GM12873 (cell line): ENCODE results near the gene SLC17A3.

Source experiments
- TF ChIP-seq, protein P1 (sequence below): IDR thresholded peaks from 2 replicates; pipeline ENCODE4 v1.5.1; 2012; ENCODE audit warnings: low read depth, mild to moderate bottlenecking, moderate library complexity, low read length, control low read depth; ENCODE audit not compliant: insufficient read depth; ENCODE audit errors: missing control alignments

Gene SLC17A3

DNA sequence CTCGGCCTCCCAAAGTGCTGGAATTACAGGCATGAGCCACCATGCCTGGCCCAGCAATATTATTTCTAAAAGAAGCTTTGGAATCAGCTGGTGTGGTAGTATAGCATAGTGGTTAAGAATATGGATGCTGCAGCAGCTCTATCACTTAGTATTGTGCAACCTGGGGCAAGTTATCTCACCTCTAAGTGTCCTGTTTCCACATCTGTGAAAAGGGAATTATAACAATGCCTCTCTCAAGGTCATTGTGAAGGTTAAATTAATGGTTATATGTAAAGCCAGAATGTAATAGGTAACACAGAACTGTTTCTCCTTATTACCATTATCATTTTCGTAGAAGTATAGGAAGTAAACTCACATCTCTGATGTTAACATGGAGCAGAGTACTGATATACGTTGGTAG lies 42.3 kb upstream of the SLC17A3 start:
- TF ChIP-seq, protein P1, sequence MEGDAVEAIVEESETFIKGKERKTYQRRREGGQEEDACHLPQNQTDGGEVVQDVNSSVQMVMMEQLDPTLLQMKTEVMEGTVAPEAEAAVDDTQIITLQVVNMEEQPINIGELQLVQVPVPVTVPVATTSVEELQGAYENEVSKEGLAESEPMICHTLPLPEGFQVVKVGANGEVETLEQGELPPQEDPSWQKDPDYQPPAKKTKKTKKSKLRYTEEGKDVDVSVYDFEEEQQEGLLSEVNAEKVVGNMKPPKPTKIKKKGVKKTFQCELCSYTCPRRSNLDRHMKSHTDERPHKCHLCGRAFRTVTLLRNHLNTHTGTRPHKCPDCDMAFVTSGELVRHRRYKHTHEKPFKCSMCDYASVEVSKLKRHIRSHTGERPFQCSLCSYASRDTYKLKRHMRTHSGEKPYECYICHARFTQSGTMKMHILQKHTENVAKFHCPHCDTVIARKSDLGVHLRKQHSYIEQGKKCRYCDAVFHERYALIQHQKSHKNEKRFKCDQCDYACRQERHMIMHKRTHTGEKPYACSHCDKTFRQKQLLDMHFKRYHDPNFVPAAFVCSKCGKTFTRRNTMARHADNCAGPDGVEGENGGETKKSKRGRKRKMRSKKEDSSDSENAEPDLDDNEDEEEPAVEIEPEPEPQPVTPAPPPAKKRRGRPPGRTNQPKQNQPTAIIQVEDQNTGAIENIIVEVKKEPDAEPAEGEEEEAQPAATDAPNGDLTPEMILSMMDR, result no peak

DNA sequence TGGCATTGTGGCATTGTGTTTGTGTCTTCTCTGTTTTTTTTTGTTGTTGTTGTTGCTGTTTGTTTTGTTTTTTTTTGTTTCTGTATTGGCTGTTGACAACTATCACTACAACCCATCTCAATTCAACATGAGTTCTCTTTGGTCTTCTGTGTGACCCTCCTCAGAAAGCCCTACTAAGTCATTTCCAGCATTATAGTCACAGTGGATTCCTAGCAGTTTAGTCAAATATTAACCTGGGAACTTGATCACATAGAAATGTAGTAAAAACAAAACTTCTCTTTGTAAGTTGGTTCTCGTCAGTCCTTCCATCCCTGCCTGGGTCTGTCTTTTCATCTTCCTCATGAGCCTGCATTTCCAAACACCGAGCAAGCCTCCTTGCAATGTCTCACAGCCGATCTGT lies 39.7 kb upstream of the SLC17A3 start:
- TF ChIP-seq, protein P1, result no peak

DNA sequence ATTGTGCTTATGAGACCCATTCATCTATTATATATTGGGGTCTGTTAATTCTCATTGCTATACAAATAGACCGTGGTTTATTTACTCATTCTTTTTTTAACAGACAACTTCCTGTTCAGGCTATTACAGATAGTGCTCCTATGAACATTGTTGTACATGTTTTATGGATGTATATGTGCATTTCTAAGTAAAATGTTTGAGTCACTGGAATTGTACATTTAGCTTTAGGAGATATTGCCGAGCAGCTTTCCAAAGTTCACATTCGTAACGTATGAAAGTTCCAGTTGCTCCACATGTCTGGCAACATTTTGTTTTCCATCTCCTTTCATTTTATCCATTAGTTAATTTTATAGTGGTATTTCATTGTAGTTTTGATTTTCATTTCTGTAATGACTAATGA lies 37.3 kb upstream of the SLC17A3 start:
- TF ChIP-seq, protein P1, result no peak

DNA sequence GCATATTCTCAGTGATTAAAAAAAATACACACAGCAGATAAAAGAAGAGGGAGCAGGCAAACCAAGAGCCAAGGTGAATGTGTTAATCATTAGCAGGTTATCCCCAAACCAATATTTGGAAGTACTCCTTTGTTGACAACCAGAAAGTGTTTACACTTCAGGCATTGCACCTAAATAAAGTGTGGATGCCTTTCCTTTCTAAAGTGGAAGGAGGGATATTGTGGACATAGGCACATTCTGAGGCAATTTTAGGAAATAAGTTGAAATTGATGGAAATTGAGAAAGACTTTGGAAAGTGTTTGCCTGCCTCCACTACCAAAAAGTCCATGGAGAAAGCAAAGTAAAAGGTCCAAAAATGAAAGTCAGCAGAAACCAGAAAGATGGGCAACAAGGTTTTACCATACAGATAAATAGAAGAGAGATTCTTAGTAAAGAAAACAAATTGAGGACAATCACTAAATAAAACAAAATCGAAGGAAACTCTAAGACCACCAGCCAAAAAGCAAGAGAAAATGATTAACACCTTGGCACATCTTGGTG lies 33.5 kb upstream of the SLC17A3 start:
- TF ChIP-seq, protein P1, result no peak

DNA sequence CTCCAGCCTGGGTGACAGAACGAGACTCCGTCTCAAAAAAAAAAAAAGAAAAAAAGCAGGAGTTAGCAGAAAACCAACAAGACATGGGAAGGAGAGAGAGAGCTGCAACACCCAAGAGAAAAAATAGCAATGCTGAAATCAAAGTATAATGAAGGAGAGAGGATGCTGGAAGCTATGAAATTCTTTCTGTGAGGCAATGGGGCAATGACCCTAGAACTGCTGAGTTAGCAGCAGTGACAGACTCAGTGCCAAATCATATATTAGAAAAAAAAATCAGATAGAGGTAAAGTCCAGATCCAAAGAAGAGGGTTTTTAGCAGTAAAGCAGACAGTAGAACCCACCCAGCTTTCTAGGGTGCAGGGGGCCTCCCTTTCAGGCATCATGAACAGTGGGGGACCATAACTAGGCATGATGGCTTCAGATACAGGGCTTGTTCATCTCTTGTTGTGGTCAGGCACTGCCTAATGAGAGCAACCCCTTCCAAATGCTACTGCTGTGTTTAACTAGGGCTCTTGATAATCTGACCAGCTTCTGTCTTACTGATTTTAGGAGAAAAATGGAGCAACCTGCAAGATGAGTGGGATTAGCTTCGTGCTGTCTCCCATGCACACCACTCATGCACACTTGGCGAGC lies 29.5 kb upstream of the SLC17A3 start:
- TF ChIP-seq, protein P1, result no peak

DNA sequence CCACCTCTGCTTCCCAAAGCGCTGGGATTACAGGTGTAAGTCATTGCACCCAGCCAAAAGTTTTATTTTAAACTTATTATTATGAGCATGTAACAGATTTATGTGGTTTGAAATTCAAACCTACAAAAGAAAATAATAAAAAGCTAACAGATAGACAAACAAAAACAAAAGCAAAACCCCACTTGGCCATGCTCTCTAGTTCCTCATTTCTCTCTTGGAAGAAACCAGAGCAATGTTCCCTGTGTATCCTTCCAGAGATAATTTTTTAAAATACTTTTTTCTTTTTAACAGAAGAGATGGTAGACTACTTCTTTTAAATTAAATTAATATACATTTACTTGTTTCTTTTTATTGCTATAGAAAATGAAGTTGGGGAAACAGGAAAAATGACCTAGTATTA lies 28.0 kb upstream of the SLC17A3 start:
- TF ChIP-seq, protein P1, result no peak

DNA sequence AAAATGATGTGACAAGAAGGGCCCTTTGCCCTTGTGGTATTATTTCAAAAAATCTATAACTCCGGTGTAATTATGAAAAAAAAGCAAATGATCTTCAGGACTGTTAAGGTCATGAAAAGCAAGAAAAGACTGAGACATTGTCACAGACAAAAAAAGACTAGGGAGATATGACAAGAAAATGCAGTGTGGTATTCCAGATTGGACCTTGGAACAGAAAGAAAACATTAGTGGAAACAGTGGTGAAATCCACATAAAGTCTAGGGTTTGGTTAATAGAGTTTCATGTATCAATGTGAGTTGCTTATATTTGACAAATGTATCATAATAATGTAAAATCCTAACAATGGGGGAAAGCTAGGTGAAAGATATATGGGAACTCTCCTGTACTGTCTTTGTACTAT lies 26.8 kb upstream of the SLC17A3 start:
- TF ChIP-seq, protein P1, result no peak
